ENCODE measurements around the gene SIGLEC8.
"Not testable (repeated sequence)": the region's sequence is repeated elsewhere in the genome, so short reads cannot be mapped to it uniquely, and the experiment has no call there.

Gene SIGLEC8

GRCh38 chr19:51458051-51458645 is at the start of gene SIGLEC8:
Gene SIGLEC8 (minus strand): TSS chr19:51458454. CDS start chr19:51458387, 67 bp downstream.
- no peak within 1 kb of the TSS for H3K4me3 Mint-ChIP-seq
- CTCF ChIA-PET, result interaction anchor here (1.6 kb wide), 1 partner anchor 9 kb away, joined by 3 read pairs; no protein-coding TSS in a partner anchor
- DNase-seq, result no peak
- no peak within 1 kb of the TSS for H3K27ac Mint-ChIP-seq
- H3K9me3 Mint-ChIP-seq, result no peaks in the 10 kb centered on the region
- H3K36me3 Mint-ChIP-seq, result no peaks in the 10 kb centered on the region
- no peaks in the 10 kb centered on the region for H3K4me1 Mint-ChIP-seq
- peaks cover 51% of the 10 kb centered on the region for H3K27me3 Mint-ChIP-seq

GRCh38 chr19:51507640-51508058 is 49.4 kb upstream of the SIGLEC8 start:
- CTCF ChIA-PET, result interaction anchor here (1.1 kb wide), 1 partner anchor 34 kb away, joined by 4 read pairs; no protein-coding TSS in a partner anchor
- peaks cover 26% of the 10 kb centered on the region for H3K27me3 Mint-ChIP-seq
- no peak overlapping the region for H3K4me3 Mint-ChIP-seq
- DNase-seq, result no peak
- peaks cover 7% of the 10 kb centered on the region for H3K9me3 Mint-ChIP-seq
- H3K27ac Mint-ChIP-seq, result no peak overlapping the region
- no peaks in the 10 kb centered on the region for H3K4me1 Mint-ChIP-seq
- no peaks in the 10 kb centered on the region for H3K36me3 Mint-ChIP-seq

GRCh38 chr19:51507192-51507591 is 48.9 kb upstream of the SIGLEC8 start:
- Mint-ChIP-seq H3K27ac (no peak overlapping the region), H3K9me3 (peaks cover 9% of the 10 kb centered on the region), H3K4me1 (peaks cover 1% of the 10 kb centered on the region), H3K36me3 (no peaks in the 10 kb centered on the region), H3K27me3 (peaks cover 26% of the 10 kb centered on the region), H3K4me3 (no peak overlapping the region)
- CTCF ChIA-PET, result interaction anchor here (1.1 to 2.2 kb wide), 2 partner anchors 8 to 34 kb away, joined by 4 to 5 read pairs; no protein-coding TSS in a partner anchor
- DNase-seq, result no peak

DNA sequence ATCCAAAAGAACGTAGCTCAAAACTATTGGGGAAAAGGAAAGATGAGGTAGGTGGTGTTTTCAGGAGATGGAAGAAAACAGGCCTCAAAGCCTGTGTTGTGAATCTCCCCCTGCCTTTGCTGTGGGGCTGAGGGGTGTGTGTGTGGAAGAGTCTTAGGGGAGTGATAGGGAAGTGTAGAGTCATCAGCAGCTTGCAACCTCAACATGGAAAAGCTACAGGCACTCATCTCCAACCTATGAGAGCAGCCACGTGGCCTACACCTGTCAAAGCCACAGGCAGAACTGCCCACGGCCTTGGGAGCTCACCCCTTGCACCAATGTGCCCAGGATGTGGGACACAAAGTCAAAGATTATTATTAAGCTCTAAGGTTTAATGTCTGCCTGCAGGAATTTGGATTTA is 47.6 kb upstream of the SIGLEC8 start:
- Mint-ChIP-seq H3K4me3 (no peak overlapping the region), H3K9me3 (peaks cover 10% of the 10 kb centered on the region), H3K27ac (no peak overlapping the region), H3K36me3 (no peaks in the 10 kb centered on the region), H3K4me1 (peaks cover 14% of the 10 kb centered on the region), H3K27me3 (peaks cover 29% of the 10 kb centered on the region)
- CTCF ChIA-PET, result interaction anchor here (1.7 to 2.2 kb wide), 2 partner anchors 8 to 9 kb away, joined by 4 to 5 read pairs; no protein-coding TSS in a partner anchor
- DNase-seq, result no peak

- Mint-ChIP-seq H3K4me1 (peaks cover 16% of the 10 kb centered on the region), H3K4me3 (no peak overlapping the region), H3K36me3 (no peaks in the 10 kb centered on the region), H3K9me3 (peaks cover 10% of the 10 kb centered on the region), H3K27ac (no peak overlapping the region), H3K27me3 (peaks cover 29% of the 10 kb centered on the region)
- CTCF ChIA-PET, result interaction anchor here (1.1 to 3.0 kb wide), 2 partner anchors 11 to 153 kb away, joined by 3 to 10 read pairs; no protein-coding TSS in a partner anchor
- no peak for DNase-seq
Observed at GRCh38 chr19:51503896-51504295, 45.6 kb upstream of the SIGLEC8 start.

DNA sequence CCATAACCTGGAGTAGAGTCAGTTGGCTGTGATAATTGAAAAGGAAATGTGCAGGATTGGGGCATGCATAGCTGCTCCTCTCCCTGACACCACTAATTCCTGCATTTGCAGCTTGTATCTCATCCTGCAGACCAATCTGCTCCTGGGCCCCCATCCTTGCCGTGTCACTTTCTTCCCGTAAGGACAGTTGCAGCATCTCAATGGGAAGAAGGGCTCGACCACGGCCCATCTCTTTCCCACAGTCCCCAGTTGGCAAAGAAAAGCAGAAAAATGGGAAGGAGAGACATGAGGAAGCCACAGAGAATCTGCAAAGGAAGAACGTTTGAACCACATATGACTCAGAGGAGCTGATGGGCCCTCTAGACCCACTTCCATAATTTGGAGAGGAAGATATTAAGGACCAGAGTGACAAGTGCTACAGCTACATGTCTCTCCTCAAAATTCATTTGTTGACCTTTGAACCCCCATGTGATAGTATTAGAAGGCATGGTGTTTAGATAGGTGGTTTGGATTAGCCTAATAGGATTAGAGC is 45.1 kb upstream of the SIGLEC8 start:
- H3K9me3 Mint-ChIP-seq, result peaks cover 10% of the 10 kb centered on the region
- H3K36me3 Mint-ChIP-seq, result no peaks in the 10 kb centered on the region
- no peak overlapping the region for H3K4me3 Mint-ChIP-seq
- H3K4me1 Mint-ChIP-seq, result peaks cover 16% of the 10 kb centered on the region
- DNase-seq, result no peak
- no peak overlapping the region for H3K27ac Mint-ChIP-seq
- CTCF ChIA-PET, result interaction anchor here (1.1 to 3.0 kb wide), 2 partner anchors 11 to 154 kb away, joined by 3 to 10 read pairs; no protein-coding TSS in a partner anchor
- H3K27me3 Mint-ChIP-seq, result peaks cover 26% of the 10 kb centered on the region

GRCh38 chr19:51501594-51502263 is 43.5 kb upstream of the SIGLEC8 start, which contains the start of gene SIGLEC12:
Gene SIGLEC12 (minus strand): TSS chr19:51501800. CDS start chr19:51501733, 67 bp downstream.
- Mint-ChIP-seq H3K9me3 (peaks cover 10% of the 10 kb centered on the region), H3K4me3 (no peak within 1 kb of the TSS), H3K27me3 (peaks cover 22% of the 10 kb centered on the region), H3K4me1 (peaks cover 16% of the 10 kb centered on the region), H3K27ac (no peak within 1 kb of the TSS), H3K36me3 (no peaks in the 10 kb centered on the region)
- CTCF ChIA-PET, result interaction anchor here (1.2 to 3.0 kb wide), 2 partner anchors 13 to 14 kb away, joined by 4 to 10 read pairs; no protein-coding TSS in a partner anchor
- DNase-seq, result peak; percentile 32

DNA sequence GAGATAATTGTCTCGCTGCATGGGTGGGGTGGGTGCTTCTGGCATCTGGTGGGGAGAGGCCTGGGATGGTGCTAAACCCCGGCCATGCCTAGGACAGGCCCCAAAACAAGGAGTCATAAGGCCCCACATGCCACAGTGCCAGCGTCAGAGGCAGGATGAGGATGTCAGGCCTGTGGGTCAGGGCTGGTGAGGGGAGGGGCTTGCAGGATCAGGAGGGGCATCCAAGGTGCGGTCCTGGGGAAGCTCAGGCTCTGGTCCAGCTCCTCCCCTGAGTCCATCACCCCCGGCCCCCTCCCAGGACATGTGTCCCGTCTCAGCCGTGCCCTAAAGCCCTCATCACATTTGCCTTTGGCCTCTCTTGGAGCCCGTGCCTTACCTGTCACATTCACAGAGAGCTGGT is 42.7 kb upstream of the SIGLEC8 start:
- DNase-seq, H3K27ac Mint-ChIP-seq, H3K4me3 Mint-ChIP-seq, H3K36me3 Mint-ChIP-seq: not testable (repeated sequence)
- CTCF ChIA-PET, result interaction anchor here (1.2 kb wide), 1 partner anchor 14 kb away, joined by 4 read pairs; no protein-coding TSS in a partner anchor
- peaks cover 16% of the 10 kb centered on the region for H3K4me1 Mint-ChIP-seq
- peaks cover 10% of the 10 kb centered on the region for H3K9me3 Mint-ChIP-seq
- H3K27me3 Mint-ChIP-seq, result peaks cover 25% of the 10 kb centered on the region

GRCh38 chr19:51497666-51498065 is 39.4 kb upstream of the SIGLEC8 start:
- DNase-seq, result no peak
- CTCF ChIA-PET, result interaction anchor here (1.6 kb wide), 1 partner anchor 25 kb away, joined by 4 read pairs; no protein-coding TSS in a partner anchor
- Mint-ChIP-seq H3K27ac (no peak overlapping the region), H3K9me3 (peaks cover 3% of the 10 kb centered on the region), H3K4me1 (peaks cover 16% of the 10 kb centered on the region), H3K27me3 (peaks cover 24% of the 10 kb centered on the region), H3K4me3 (no peak overlapping the region), H3K36me3 (no peaks in the 10 kb centered on the region)

- no peaks in the 10 kb centered on the region for H3K9me3 Mint-ChIP-seq
- CTCF ChIA-PET, result no interaction called here
- H3K27me3 Mint-ChIP-seq, result peaks cover 18% of the 10 kb centered on the region
- no peaks in the 10 kb centered on the region for H3K36me3 Mint-ChIP-seq
- no peak overlapping the region for H3K27ac Mint-ChIP-seq
- H3K4me3 Mint-ChIP-seq, result no peak overlapping the region
- H3K4me1 Mint-ChIP-seq, result no peaks in the 10 kb centered on the region
- no peak for DNase-seq
Observed at GRCh38 chr19:51493776-51494175, 35.5 kb upstream of the SIGLEC8 start.

DNA sequence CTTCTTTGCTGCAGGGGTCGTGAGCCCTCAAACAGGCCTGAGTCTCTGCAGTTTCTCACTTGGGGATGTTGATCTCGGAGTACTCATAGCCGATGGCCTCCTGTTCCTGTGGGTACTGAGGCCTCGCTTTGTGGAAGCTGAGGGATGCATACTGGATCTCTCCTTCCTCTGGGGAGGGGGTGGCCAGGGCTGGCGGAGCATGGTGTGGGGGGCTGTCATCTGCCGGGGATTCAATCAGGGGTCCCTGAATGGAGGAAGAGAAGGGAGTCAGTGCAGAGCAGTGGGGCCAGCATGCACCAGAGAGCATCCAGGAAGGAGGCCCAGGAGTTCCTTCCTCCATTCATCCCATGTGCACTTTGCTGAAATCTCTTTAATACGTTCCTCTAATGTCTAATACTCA is 33.3 kb upstream of the SIGLEC8 start:
- CTCF ChIA-PET, result interaction anchor here (0.6 kb wide), 1 partner anchor 63 kb away, joined by 3 read pairs; no protein-coding TSS in a partner anchor
- Mint-ChIP-seq H3K36me3 (no peaks in the 10 kb centered on the region), H3K4me3 (no peak overlapping the region), H3K27ac (no peak overlapping the region), H3K4me1 (no peaks in the 10 kb centered on the region), H3K27me3 (peaks cover 18% of the 10 kb centered on the region), H3K9me3 (no peaks in the 10 kb centered on the region)
- DNase-seq, result no peak

- no peaks in the 10 kb centered on the region for H3K36me3 Mint-ChIP-seq
- CTCF ChIA-PET, result interaction anchor here (0.6 kb wide), 1 partner anchor 18 kb away, joined by 3 read pairs; no protein-coding TSS in a partner anchor
- no peak overlapping the region for H3K27ac Mint-ChIP-seq
- no peaks in the 10 kb centered on the region for H3K9me3 Mint-ChIP-seq
- no peak overlapping the region for H3K4me3 Mint-ChIP-seq
- no peaks in the 10 kb centered on the region for H3K4me1 Mint-ChIP-seq
- DNase-seq, result no peak
- H3K27me3 Mint-ChIP-seq, result peaks cover 15% of the 10 kb centered on the region
Observed at GRCh38 chr19:51490676-51491075, 32.4 kb upstream of the SIGLEC8 start.

DNA sequence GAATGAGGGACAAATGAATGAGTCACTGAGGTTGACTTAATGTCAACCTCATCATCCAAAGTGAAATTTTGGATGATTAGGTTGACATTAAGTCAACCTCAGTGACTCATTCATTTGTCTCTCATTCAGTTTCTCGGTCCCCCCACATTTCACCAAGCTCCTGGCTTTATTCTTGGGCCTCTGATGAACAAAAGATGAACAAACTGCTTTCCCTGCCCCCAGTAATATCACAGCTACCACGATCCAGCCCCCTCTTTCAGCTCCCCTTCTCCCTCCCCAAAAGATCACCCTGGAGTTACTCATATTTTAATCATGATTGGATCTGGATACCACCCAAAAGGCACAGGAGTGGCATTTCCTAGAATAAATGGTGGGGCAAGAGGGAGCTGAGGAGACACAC is 30.9 kb upstream of the SIGLEC8 start:
- Mint-ChIP-seq H3K4me3 (no peak overlapping the region), H3K36me3 (no peaks in the 10 kb centered on the region), H3K27ac (no peak overlapping the region), H3K27me3 (peaks cover 15% of the 10 kb centered on the region), H3K9me3 (no peaks in the 10 kb centered on the region), H3K4me1 (no peaks in the 10 kb centered on the region)
- CTCF ChIA-PET, result no interaction called here
- no peak for DNase-seq

- peaks cover 12% of the 10 kb centered on the region for H3K27me3 Mint-ChIP-seq
- DNase-seq, result no peak
- H3K27ac Mint-ChIP-seq, result no peak overlapping the region
- H3K36me3 Mint-ChIP-seq, result no peaks in the 10 kb centered on the region
- no peak overlapping the region for H3K4me3 Mint-ChIP-seq
- H3K4me1 Mint-ChIP-seq, result no peaks in the 10 kb centered on the region
- no peaks in the 10 kb centered on the region for H3K9me3 Mint-ChIP-seq
- CTCF ChIA-PET, result no interaction called here
Observed at GRCh38 chr19:51488491-51488890, 30.2 kb upstream of the SIGLEC8 start.
